Sigmoid colon (tissue), 7 donors: ENCODE data around the gene FBXL13. TPM values are rescaled to one million over a fixed set of nuclear protein-coding genes. Genes with fewer than 3 reads are reported as not detected.

ENCODE experiments used
- DNase-seq: peaks from one replicate; pipeline ENCODE4 v3.0.0-alpha.2; 2019
- H3K27ac ChIP-seq, 4 donors: fragments of 200-600 bp; sonication (generic); one replicate each; pipeline ENCODE4 v1.5.1; 2016 to 2019; ENCODE audit warnings: mild to moderate bottlenecking in 1 of 4
- H3K27me3 ChIP-seq, 3 donors: fragments of 200-600 bp; sonication (generic); one replicate each; pipeline ENCODE4 v1.5.1; 2019; ENCODE audit warnings: mild to moderate bottlenecking in 1 of 3
- H3K36me3 ChIP-seq, 4 donors: fragments of 200-600 bp; sonication (generic); one replicate each; pipeline ENCODE4 v1.5.1; 2016 to 2019
- H3K4me1 ChIP-seq, 4 donors: fragments of 200-600 bp; sonication (generic); one replicate each; pipeline ENCODE4 v1.5.1; 2017 to 2019
- H3K4me3 ChIP-seq, 4 donors: fragments of 200-600 bp; sonication (generic); one replicate each; pipeline ENCODE4 v1.5.1; 2017 to 2019; ENCODE audit warnings: mild to moderate bottlenecking in 2 of 4, moderate library complexity in 1 of 4
- H3K9me3 ChIP-seq, 4 donors: fragments of 200-600 bp in 3 of 4; sonication (generic) in 3 of 4; one replicate each; pipeline versions ENCODE4 v1.5.1 to v1.6.1; 2013 to 2019
- EP300 ChIP-seq, 4 donors: sonication (generic); formaldehyde crosslinking; IDR thresholded peaks; one replicate each; pipeline ENCODE4 v1.6.1; 2017; ENCODE audit warnings: antibody characterized with exemption in 4 of 4
- POLR2A ChIP-seq, 2 donors: fragments of 450-650 bp; IDR thresholded peaks; one replicate each; pipeline ENCODE4 v1.6.1; 2016; ENCODE audit warnings: antibody characterized with exemption in 2 of 2, mild to moderate bottlenecking in 2 of 2, moderate library complexity in 2 of 2
- POLR2AphosphoS5 ChIP-seq, 4 donors: sonication (generic); formaldehyde crosslinking; IDR thresholded peaks; one replicate each; pipeline ENCODE4 v1.6.1; 2017; ENCODE audit warnings: antibody characterized with exemption in 4 of 4
- WGBS, 2 donors: extraction: QIAGEN DNeasy Blood & Tissue Kit; methylation state at CpG; one replicate each; pipeline ENCODE4 v1.1.7; 2013; 5-methylcytosine and 5-hydroxymethylcytosine counted together
- intact Hi-C: fragments of 100-400 bp; cut with DNase I; formaldehyde crosslinking; loops from one replicate; pipeline ENCODE4 v1.15.1; 2023
- polyA plus RNA-seq, 3 donors: library from polyadenylated mRNA; stranded (reverse); fragments of 200-250 nt; gene quantifications; one replicate each; pipeline ENCODE4 v1.2.3, GENCODE V29; 2013
- total RNA-seq, 4 donors: library from RNA; depleted of rRNA; stranded (reverse); fragments of >200 nt; gene quantifications; one replicate each; pipeline ENCODE4 v1.1.0, GENCODE V29; 2016
- TF ChIP-seq, protein P1 (sequence below), 4 experiments: fragments of 450-650 bp in 3 of 4; fragments of 200-600 bp in 1 of 4; IDR thresholded peaks; one replicate each; pipeline ENCODE4 v1.5.1; 2016 to 2019; ENCODE audit warnings: antibody characterized with exemption in 4 of 4, mild to moderate bottlenecking in 3 of 4, moderate library complexity in 2 of 4
- donor health status: healthy with polysubstance abuse.
- donor health status: Bipolar disorder and iron deficiency.
- donor health status: healthy.

FBXL13 gene
- total and polyA plus RNA-seq, 7 donors, result 0.38 to 3.3 (median 2.5) TPM; not detected in 2

DNA sequence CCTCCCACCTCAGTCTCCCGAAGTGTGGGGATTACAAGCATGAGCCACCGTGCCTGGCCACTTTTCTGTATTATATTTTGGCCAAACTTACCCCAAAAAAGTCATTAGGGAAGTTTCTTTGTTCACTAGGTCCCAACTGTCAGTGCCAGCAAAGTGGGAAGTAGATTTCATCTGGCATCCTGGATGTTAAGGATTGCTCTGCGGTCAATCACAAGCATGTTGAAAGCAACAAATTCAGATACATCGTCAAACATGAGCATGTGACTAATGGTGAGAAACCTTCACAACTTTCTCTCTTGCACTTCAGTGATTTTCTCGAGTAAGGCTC lies 176.1 kb downstream of the FBXL13 start:
- WGBS, 2 donors, result 88 to 92% methylated on average over 5 of the region's 5 CpGs
- no peak for DNase-seq
- H3K9me3 ChIP-seq, result no peaks in the 10 kb centered on the region
- intact Hi-C loops, result no loop called here
- peaks cover 0 to 36% (median 25%) of the 10 kb centered on the region in 4 donors for H3K4me1 ChIP-seq
- H3K4me3 ChIP-seq, result no peak overlapping the region
- H3K27me3 ChIP-seq, result no peaks in the 10 kb centered on the region
- TF ChIP-seq EP300 (IDR thresholded peaks at IDR 0.05) (no peak), POLR2A (IDR thresholded peaks at IDR 0.05) (no peak), POLR2AphosphoS5 (IDR thresholded peaks at IDR 0.05) (no peak)
- TF ChIP-seq, protein P1, sequence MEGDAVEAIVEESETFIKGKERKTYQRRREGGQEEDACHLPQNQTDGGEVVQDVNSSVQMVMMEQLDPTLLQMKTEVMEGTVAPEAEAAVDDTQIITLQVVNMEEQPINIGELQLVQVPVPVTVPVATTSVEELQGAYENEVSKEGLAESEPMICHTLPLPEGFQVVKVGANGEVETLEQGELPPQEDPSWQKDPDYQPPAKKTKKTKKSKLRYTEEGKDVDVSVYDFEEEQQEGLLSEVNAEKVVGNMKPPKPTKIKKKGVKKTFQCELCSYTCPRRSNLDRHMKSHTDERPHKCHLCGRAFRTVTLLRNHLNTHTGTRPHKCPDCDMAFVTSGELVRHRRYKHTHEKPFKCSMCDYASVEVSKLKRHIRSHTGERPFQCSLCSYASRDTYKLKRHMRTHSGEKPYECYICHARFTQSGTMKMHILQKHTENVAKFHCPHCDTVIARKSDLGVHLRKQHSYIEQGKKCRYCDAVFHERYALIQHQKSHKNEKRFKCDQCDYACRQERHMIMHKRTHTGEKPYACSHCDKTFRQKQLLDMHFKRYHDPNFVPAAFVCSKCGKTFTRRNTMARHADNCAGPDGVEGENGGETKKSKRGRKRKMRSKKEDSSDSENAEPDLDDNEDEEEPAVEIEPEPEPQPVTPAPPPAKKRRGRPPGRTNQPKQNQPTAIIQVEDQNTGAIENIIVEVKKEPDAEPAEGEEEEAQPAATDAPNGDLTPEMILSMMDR (IDR thresholded peaks at IDR 0.05), result no peak
- H3K36me3 ChIP-seq, result no peaks in the 10 kb centered on the region
- H3K27ac ChIP-seq, result no peak overlapping the region

DNA sequence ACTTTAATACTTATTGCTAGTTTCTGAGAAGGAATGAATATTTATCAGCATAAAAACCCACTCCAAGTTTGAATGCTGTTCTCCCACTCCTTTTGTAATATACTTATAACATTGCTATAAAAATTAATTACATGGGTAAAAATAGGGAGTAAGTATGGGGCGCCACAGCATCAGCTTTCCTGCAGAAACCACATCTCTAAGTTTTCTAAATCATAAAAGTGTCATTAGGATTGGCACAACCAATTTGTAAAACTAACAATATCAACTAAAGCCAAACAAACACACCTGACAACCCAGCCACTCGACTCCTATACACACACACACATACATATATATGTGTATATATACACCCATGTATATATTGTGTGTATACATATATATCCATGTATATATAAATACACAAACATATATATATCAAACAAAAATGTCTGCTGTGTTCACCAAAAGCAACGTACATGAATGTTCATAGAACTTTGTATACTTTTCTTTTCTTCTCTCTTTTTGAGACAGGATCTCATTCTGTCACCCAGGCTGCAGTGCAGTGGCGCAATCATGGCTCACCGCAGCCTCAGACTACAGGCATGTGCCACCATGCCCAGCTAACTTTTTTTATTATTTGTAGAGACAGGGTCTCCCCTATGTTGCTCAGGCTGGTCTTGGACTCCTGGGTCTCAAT lies 176.6 kb downstream of the FBXL13 start:
- H3K9me3 ChIP-seq, result no peaks in the 10 kb centered on the region
- no peak overlapping the region for H3K4me3 ChIP-seq
- no peak for TF ChIP-seq POLR2AphosphoS5 (IDR thresholded peaks at IDR 0.05)
- TF ChIP-seq POLR2A (IDR thresholded peaks at IDR 0.05), result no peak
- TF ChIP-seq, protein P1 (IDR thresholded peaks at IDR 0.05), result no peak
- TF ChIP-seq EP300 (IDR thresholded peaks at IDR 0.05), result no peak
- intact Hi-C loops, result no loop called here
- 87% methylated on average over 5 of the region's 5 CpGs for WGBS, 2 donors
- H3K36me3 ChIP-seq, result no peaks in the 10 kb centered on the region
- H3K4me1 ChIP-seq, result peaks cover 0 to 36% (median 25%) of the 10 kb centered on the region in 4 donors
- DNase-seq, result no peak
- no peaks in the 10 kb centered on the region for H3K27me3 ChIP-seq
- no peak overlapping the region for H3K27ac ChIP-seq

DNA sequence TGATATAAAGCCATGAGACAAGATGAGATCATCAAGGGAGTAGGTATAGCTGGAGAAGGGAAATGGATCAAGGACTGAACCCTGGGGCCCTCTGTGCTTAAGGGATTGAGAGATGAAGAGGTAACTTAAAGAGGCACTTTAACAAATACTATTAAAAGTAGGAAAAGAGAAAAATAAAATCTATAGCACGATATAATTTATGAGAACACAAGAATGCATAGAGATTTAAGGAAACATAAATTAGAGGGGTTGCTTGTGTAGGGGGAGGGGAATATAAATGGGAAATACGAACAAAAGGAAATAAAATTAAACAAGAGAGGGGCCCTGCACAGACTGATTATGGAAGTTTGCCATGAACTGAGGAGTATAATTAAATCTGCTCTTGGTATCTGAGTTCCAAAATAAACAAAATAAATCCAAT lies 177.4 kb downstream of the FBXL13 start:
- intact Hi-C loops, result no loop called here
- Histone ChIP-seq H3K4me1 (peaks cover 0 to 43% (median 25%) of the 10 kb centered on the region in 4 donors), H3K9me3 (no peaks in the 10 kb centered on the region), H3K4me3 (no peak overlapping the region), H3K27me3 (no peaks in the 10 kb centered on the region), H3K36me3 (no peaks in the 10 kb centered on the region), H3K27ac (no peak overlapping the region)
- no peak for DNase-seq
- WGBS, 2 donors, result 53 to 57% methylated on average over 2 of the region's 2 CpGs
- TF ChIP-seq, protein P1 (IDR thresholded peaks at IDR 0.05), result no peak
- TF ChIP-seq EP300 (IDR thresholded peaks at IDR 0.05) (no peak), POLR2AphosphoS5 (IDR thresholded peaks at IDR 0.05) (no peak), POLR2A (IDR thresholded peaks at IDR 0.05) (no peak)

DNA sequence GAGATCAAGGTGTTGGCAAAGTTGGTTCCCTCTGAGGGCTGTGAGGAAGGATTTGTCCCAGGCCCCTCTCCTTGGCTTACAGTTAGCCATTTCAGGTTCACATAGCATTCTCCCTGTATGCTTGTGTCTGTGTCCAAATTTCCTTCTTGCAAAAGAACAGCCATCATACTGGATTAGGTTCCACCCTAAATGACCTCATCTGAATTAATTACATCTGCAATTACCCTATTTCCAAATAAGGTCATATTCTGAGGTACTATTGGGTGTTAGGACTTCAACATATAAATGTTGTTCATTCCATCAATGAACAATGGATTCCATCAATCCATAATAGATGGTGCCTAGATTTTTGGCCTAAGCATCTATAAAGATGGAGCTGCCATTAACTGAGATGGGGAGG lies 178.0 kb downstream of the FBXL13 start:
- TF ChIP-seq, protein P1 (IDR thresholded peaks at IDR 0.05), result no peak
- TF ChIP-seq EP300 (IDR thresholded peaks at IDR 0.05) (no peak), POLR2A (IDR thresholded peaks at IDR 0.05) (no peak), POLR2AphosphoS5 (IDR thresholded peaks at IDR 0.05) (no peak)
- no peak for DNase-seq
- Histone ChIP-seq H3K27ac (peak overlapping the region in 1 of 4 donors; percentile 49), H3K27me3 (no peaks in the 10 kb centered on the region), H3K4me3 (no peak overlapping the region), H3K4me1 (peaks cover 0 to 49% (median 30%) of the 10 kb centered on the region in 4 donors), H3K36me3 (no peaks in the 10 kb centered on the region), H3K9me3 (no peaks in the 10 kb centered on the region)
- intact Hi-C loops, result no loop called here

DNA sequence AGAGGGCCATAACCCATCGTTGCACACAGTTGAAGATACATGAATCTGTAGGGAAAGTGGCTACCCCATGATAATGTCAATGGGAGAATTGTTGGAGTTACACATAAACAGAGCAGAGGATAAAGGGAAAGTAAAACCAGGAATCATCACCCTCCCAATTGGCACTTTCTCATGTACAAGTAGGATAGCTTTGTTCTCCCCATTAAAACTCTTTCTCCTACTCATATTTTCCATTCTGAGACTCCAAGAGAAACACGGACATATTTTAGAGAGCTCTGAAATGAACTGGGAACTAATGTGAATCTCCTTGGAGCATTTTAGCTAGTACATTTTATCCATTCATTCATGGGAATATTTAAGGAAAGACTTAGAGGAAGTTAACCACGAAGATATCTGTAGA lies 179.0 kb downstream of the FBXL13 start:
- 68 to 82% methylated on average over 3 of the region's 3 CpGs for WGBS, 2 donors
- Histone ChIP-seq H3K9me3 (no peaks in the 10 kb centered on the region), H3K27me3 (no peaks in the 10 kb centered on the region), H3K36me3 (no peaks in the 10 kb centered on the region), H3K4me3 (no peak overlapping the region), H3K27ac (peak overlapping the region in 2 of 4 donors; percentile 42 to 49), H3K4me1 (peaks cover 0 to 59% (median 39%) of the 10 kb centered on the region in 4 donors)
- no peak for DNase-seq
- intact Hi-C loops, result no loop called here
- TF ChIP-seq POLR2AphosphoS5 (IDR thresholded peaks at IDR 0.05), result peak in 1 of 4 donors; percentile 27
- TF ChIP-seq, protein P1 (IDR thresholded peaks at IDR 0.05), result no peak
